HepG2 (cell line): ENCODE results near the gene TARDBP. TPM values are rescaled to one million over a fixed set of nuclear protein-coding genes. Genes with fewer than 3 reads are reported as not detected.

ENCODE experiments used
- BRD4 ChIP-seq: sonication (generic); formaldehyde crosslinking; IDR thresholded peaks from 2 replicates; pipeline ENCODE4 v1.4.0; 2020; ENCODE audit warnings: missing genetic modification reagents
- CBX2 ChIP-seq, 2 experiments: fragments of 200-600 bp in 1 of 2; sonication (generic); formaldehyde crosslinking in 1 of 2; IDR thresholded peaks; 2 replicates each; pipeline versions ENCODE4 v1.7.0 to v1.8.1; 2018 to 2022; ENCODE audit warnings: low read depth in 2 of 2, low read length in 1 of 2, mild to moderate bottlenecking in 1 of 2, missing genetic modification reagents in 1 of 2
- ELF1 ChIP-seq: sonication (generic); formaldehyde crosslinking; IDR thresholded peaks from 2 replicates; pipeline ENCODE4 v1.4.0; 2020; ENCODE audit warnings: missing genetic modification reagents
- GTF3A ChIP-seq: sonication (generic); formaldehyde crosslinking; conservative IDR thresholded peaks from 2 replicates; pipeline ENCODE4 v1.4.0; 2020; ENCODE audit warnings: mild to moderate bottlenecking, missing genetic modification reagents
- MAF1 ChIP-seq: sonication (generic); formaldehyde crosslinking; IDR thresholded peaks from 2 replicates; pipeline ENCODE4 v1.5.0; 2020; ENCODE audit warnings: missing genetic modification reagents, borderline replicate concordance
- MEIS2 ChIP-seq: sonication (generic); formaldehyde crosslinking; IDR thresholded peaks from 2 replicates; pipeline ENCODE4 v1.9.0; 2021; ENCODE audit warnings: mild to moderate bottlenecking, missing genetic modification reagents
- ZNF564 ChIP-seq: sonication (generic); formaldehyde crosslinking; IDR thresholded peaks from 2 replicates; pipeline ENCODE4 v1.8.1; 2023; ENCODE audit warnings: mild to moderate bottlenecking, missing genetic modification reagents
- polyA plus RNA-seq, 8 experiments: library from polyadenylated mRNA; depleted of rRNA in 3 of 8; stranded (reverse) in 7 of 8; unstranded in 1 of 8; fragments of >200 nt; fragmentation: Illumina TruSeq in 4 of 8; extraction: Trizol in 4 of 8; gene quantifications; 2 replicates each; pipeline versions ENCODE4 v1.2.1 to v1.2.3, GENCODE V29; 2011 to 2016; ENCODE audit warnings: low read depth in 4 of 8, missing spikeins in 1 of 8, mixed read lengths in 1 of 8; ENCODE audit not compliant: insufficient read depth in 1 of 8
- total RNA-seq, 5 experiments: library from RNA; depleted of rRNA; stranded (reverse); fragments of >200 nt; fragmentation: Illumina TruSeq; extraction: Trizol; gene quantifications; 2 replicates each; pipeline ENCODE4 v1.2.3, GENCODE V29; 2016; ENCODE audit warnings: low read depth in 1 of 5
- TF ChIP-seq, protein P1 (sequence below): sonication (generic); formaldehyde crosslinking; IDR thresholded peaks from 2 replicates; pipeline ENCODE4 v1.4.0; 2020; ENCODE audit warnings: missing genetic modification reagents
- TF ChIP-seq, protein P2 (sequence below): sonication (generic); formaldehyde crosslinking; IDR thresholded peaks from 2 replicates; pipeline ENCODE4 v1.8.1; 2023; ENCODE audit warnings: mild to moderate bottlenecking, missing genetic modification reagents

The TARDBP gene
- total and polyA plus RNA-seq, 2 of the 13 experiments (the other 11 are each of a cell fraction or from before 2014, with no cell fraction given), result 62.4 to 93.0 TPM

DNA sequence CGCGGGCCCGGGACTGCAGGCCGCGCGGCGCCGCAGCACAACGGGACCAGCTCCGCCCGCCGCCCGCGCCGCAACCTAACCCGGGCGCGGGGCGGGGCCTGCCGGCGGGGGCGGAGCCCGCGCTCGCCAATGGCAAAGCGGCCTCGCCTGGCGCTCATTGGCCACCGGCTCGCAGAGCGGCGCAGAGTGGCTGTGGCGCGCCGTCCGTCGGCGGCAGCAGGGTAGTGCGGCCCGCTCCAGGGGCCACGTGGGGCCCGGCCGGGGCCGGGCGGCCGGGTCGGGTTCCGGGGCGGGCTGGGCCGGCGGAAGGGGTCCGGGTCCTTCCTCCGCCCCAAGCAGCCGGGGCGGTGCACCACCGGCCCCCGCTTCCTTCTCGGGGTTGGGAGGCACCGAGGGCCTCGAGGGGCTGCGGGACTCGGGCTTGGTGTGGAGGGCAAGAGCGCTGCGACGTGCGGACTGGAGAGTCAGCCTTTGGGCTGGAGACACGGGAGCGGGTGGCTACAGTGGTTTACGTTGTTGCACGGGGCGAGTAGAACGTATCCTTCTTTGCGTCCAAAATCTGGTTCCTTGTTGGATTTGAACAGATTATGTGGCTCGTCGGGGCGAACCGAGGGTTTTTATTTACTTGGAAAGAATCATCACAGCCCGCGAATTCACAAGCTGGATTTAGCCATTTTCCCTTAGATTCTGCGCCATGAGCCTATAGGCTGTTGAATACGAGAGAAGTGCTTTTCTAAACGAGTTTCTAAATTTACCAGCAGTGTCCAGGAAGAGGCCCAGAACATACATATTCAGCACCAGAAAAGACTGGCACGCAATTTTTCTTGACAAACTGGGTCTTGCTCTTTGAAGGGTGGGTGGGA is 47.7 kb downstream of the TARDBP start, which contains the start of gene SRM (continued):
- TF ChIP-seq, protein P1, sequence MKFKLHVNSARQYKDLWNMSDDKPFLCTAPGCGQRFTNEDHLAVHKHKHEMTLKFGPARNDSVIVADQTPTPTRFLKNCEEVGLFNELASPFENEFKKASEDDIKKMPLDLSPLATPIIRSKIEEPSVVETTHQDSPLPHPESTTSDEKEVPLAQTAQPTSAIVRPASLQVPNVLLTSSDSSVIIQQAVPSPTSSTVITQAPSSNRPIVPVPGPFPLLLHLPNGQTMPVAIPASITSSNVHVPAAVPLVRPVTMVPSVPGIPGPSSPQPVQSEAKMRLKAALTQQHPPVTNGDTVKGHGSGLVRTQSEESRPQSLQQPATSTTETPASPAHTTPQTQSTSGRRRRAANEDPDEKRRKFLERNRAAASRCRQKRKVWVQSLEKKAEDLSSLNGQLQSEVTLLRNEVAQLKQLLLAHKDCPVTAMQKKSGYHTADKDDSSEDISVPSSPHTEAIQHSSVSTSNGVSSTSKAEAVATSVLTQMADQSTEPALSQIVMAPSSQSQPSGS (CRISPR knock-in tag), result no peak
- TF ChIP-seq MEIS2 (0 out of 2 replicates have a peak, but pooled peaks have one; percentile 35), MAF1 (no peak), ELF1 (CRISPR knock-in tag) (peak; percentile 27), ZNF564 (CRISPR knock-in tag) (no peak), BRD4 (CRISPR knock-in tag) (0 out of 2 replicates have a peak, but pooled peaks have one; percentile 68), CBX2 (IDR thresholded peaks at IDR 0.05; ENCODE audit: low read depth, low read length) (no peak), CBX2 (CRISPR knock-in tag; IDR thresholded peaks at IDR 0.05; ENCODE audit: low read depth) (no peak), GTF3A (CRISPR knock-in tag) (no peak)
- TF ChIP-seq, protein P2, sequence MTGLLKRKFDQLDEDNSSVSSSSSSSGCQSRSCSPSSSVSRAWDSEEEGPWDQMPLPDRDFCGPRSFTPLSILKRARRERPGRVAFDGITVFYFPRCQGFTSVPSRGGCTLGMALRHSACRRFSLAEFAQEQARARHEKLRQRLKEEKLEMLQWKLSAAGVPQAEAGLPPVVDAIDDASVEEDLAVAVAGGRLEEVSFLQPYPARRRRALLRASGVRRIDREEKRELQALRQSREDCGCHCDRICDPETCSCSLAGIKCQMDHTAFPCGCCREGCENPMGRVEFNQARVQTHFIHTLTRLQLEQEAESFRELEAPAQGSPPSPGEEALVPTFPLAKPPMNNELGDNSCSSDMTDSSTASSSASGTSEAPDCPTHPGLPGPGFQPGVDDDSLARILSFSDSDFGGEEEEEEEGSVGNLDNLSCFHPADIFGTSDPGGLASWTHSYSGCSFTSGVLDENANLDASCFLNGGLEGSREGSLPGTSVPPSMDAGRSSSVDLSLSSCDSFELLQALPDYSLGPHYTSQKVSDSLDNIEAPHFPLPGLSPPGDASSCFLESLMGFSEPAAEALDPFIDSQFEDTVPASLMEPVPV (CRISPR knock-in tag), result 0 out of 2 replicates have a peak, but pooled peaks have one; percentile 45
